Liver (tissue), 3 donors: ENCODE data around the gene NDUFAB1.

ENCODE experiments used
- CTCF ChIP-seq: fragments of 150-350 bp; IDR thresholded peaks from 2 replicates; pipeline ENCODE4 v1.5.1; 2017; ENCODE audit warnings: improper control_type of control experiment, low read depth, low read length; ENCODE audit not compliant: missing input control
- NR2F2 ChIP-seq: IDR thresholded peaks from 2 replicates; pipeline ENCODE4 v1.6.1; 2016; ENCODE audit warnings: antibody characterized with exemption
- donor health status: healthy.
- donor health status: healthy.

GRCh38 chr16:23580391-23580790, 15.7 kb downstream of the NDUFAB1 start:
- no peak for TF ChIP-seq CTCF
- no peak for TF ChIP-seq NR2F2
